Measurements from ENCODE around the gene TANC1.

Gene TANC1

DNA sequence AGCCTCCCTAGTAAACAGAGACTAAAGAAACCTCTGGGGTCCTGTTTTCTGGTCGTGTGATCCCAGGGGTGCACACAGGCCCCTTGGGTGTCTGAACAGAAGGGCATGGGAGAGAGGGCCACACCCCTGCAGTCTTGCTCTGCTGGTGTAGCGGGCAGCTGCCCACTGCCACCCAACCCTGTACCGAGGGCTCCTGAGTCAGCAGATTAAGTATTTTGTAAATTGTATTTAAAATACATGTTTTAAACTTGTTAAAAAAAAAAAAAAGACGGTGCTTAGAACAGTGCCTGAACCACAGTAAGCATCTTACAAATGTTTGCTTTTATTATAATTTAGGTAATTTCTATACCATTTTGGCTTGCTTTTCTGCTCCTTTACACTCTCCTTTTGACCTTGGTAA, 113.7 kb downstream of the TANC1 start:
- Histone ChIP-seq H3K36me3 (ENCODE audit: insufficient read depth, low read length) (no peaks in the 10 kb centered on the region), H2AFZ (ENCODE audit: low read length) (no peak overlapping the region), H3K4me1 (ENCODE audit: insufficient read depth, low read length, poor library complexity, severe bottlenecking) (peaks cover 15% of the 10 kb centered on the region), H3K9me3 (ENCODE audit: insufficient read depth, low read depth, low read length) (no peaks in the 10 kb centered on the region), H3K79me2 (ENCODE audit: insufficient read depth, low read length) (no peaks in the 10 kb centered on the region), H4K20me1 (ENCODE audit: insufficient read depth, low read length, poor library complexity, severe bottlenecking) (no peaks in the 10 kb centered on the region), H3K9me2 (replicated peaks; ENCODE audit: low read depth, low read length) (no peaks in the 10 kb centered on the region), H3F3A (ENCODE audit: low read depth) (0 out of 2 replicates have a peak, but pooled peaks cover 4% of the 10 kb centered on the region), H3K4me2 (ENCODE audit: low read depth, low read length, poor library complexity, severe bottlenecking) (no peak overlapping the region), H3K27me3 (ENCODE audit: insufficient read depth, low read length, poor library complexity, severe bottlenecking) (no peaks in the 10 kb centered on the region), H3K4me3 (ENCODE audit: low read length, poor library complexity, severe bottlenecking) (no peak overlapping the region), H3K9ac (ENCODE audit: low read depth, low read length, poor library complexity, severe bottlenecking) (no peak overlapping the region)
- TF ChIP-seq, protein P1, sequence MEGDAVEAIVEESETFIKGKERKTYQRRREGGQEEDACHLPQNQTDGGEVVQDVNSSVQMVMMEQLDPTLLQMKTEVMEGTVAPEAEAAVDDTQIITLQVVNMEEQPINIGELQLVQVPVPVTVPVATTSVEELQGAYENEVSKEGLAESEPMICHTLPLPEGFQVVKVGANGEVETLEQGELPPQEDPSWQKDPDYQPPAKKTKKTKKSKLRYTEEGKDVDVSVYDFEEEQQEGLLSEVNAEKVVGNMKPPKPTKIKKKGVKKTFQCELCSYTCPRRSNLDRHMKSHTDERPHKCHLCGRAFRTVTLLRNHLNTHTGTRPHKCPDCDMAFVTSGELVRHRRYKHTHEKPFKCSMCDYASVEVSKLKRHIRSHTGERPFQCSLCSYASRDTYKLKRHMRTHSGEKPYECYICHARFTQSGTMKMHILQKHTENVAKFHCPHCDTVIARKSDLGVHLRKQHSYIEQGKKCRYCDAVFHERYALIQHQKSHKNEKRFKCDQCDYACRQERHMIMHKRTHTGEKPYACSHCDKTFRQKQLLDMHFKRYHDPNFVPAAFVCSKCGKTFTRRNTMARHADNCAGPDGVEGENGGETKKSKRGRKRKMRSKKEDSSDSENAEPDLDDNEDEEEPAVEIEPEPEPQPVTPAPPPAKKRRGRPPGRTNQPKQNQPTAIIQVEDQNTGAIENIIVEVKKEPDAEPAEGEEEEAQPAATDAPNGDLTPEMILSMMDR (conservative IDR thresholded peaks at IDR 0.05; ENCODE audit: low read length): no peak
- no peak for TF ChIP-seq EZH2phosphoT487 (IDR thresholded peaks at IDR 0.05; ENCODE audit: borderline replicate concordance)

DNA sequence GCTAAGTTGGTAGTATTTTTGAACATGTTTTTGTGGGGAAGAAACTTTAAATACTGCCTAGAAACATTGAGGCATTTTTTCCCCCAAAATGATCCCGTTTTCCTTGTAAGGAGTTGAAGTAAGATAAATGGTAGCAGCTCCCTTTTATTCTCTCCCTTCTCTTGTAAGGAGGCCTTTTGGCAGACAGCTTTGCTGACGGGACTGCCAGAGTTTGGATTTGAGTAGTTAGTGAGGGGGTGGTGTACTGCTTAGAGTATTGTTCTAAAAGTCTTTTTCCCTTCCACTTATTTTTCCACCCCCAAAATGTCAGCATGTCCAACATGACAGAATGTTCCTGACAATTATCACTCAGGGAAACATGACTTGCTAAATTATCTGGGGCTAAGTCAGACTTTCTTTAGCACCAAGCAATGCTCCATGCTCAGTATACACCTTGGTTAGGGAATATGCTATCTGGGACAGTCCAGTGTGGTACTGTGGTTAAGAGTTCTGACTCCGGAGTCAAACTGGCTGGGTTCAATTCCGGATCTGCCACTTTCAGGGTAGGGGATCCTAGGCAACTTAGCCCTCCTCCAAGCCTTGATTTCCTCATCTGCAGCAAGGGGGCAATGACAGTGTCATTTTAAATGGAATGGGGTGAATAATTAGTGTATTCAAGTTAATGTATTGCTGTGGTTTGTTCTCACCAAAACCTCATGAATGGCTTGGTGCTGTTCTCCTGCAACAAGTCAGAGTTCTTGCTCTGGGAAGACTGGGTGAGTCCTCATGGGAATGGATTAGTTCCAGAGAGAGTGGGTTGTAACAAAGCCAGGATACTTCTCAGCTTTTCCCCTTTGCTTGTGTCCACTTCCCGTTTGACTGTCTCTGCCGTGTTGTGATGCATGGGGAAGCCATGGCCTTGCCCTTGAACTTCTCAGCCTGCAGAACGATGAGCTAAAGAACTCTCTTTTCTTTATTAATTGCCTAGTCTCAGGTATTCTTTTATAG, 116.2 kb downstream of the TANC1 start:
- Histone ChIP-seq H3K36me3 (ENCODE audit: insufficient read depth, low read length) (no peaks in the 10 kb centered on the region), H4K20me1 (ENCODE audit: insufficient read depth, low read length, poor library complexity, severe bottlenecking) (no peaks in the 10 kb centered on the region), H3K4me3 (ENCODE audit: low read length, poor library complexity, severe bottlenecking) (no peak overlapping the region), H3F3A (ENCODE audit: low read depth) (0 out of 2 replicates have a peak, but pooled peaks cover 4% of the 10 kb centered on the region), H3K4me2 (ENCODE audit: low read depth, low read length, poor library complexity, severe bottlenecking) (no peak overlapping the region), H2AFZ (ENCODE audit: low read length) (no peak overlapping the region), H3K79me2 (ENCODE audit: insufficient read depth, low read length) (no peaks in the 10 kb centered on the region), H3K9ac (ENCODE audit: low read depth, low read length, poor library complexity, severe bottlenecking) (no peak overlapping the region), H3K27me3 (ENCODE audit: insufficient read depth, low read length, poor library complexity, severe bottlenecking) (no peaks in the 10 kb centered on the region), H3K9me3 (ENCODE audit: insufficient read depth, low read depth, low read length) (no peaks in the 10 kb centered on the region), H3K4me1 (ENCODE audit: insufficient read depth, low read length, poor library complexity, severe bottlenecking) (peaks cover 35% of the 10 kb centered on the region), H3K9me2 (replicated peaks; ENCODE audit: low read depth, low read length) (no peaks in the 10 kb centered on the region)
- no peak for TF ChIP-seq EZH2phosphoT487 (IDR thresholded peaks at IDR 0.05; ENCODE audit: borderline replicate concordance)
- TF ChIP-seq, protein P1 (conservative IDR thresholded peaks at IDR 0.05; ENCODE audit: low read length): no peak

DNA sequence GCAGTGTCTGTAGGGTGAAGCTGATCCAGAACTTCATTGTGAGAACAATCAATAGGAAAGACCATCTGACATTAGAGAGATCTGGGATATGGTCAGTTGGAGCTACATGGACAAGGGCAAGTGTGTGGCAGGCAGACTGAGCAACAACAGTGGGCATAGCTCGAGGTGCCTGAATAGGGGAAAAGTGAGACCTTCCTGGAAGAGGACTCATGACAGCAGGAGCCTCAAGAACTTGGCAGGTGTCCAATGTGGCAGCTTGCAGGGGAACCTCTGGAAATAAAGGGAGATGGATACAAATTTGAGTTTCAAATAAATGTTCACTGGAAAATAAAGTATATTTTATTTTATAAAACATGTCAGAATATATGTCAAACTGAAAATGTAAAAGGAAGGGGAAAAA, 117.9 kb downstream of the TANC1 start:
- Histone ChIP-seq H3K36me3 (ENCODE audit: insufficient read depth, low read length) (no peaks in the 10 kb centered on the region), H3K9me2 (replicated peaks; ENCODE audit: low read depth, low read length) (no peaks in the 10 kb centered on the region), H3F3A (ENCODE audit: low read depth) (0 out of 2 replicates have a peak, but pooled peaks cover 4% of the 10 kb centered on the region), H3K4me1 (ENCODE audit: insufficient read depth, low read length, poor library complexity, severe bottlenecking) (peaks cover 41% of the 10 kb centered on the region), H2AFZ (ENCODE audit: low read length) (no peak overlapping the region; the same call in 1 of the 2 replicates), H3K9ac (ENCODE audit: low read depth, low read length, poor library complexity, severe bottlenecking) (peak overlapping the region; percentile 53), H4K20me1 (ENCODE audit: insufficient read depth, low read length, poor library complexity, severe bottlenecking) (no peaks in the 10 kb centered on the region), H3K4me2 (ENCODE audit: low read depth, low read length, poor library complexity, severe bottlenecking) (peak overlapping the region; percentile 65), H3K79me2 (ENCODE audit: insufficient read depth, low read length) (no peaks in the 10 kb centered on the region), H3K4me3 (ENCODE audit: low read length, poor library complexity, severe bottlenecking) (peak overlapping the region; percentile 42), H3K9me3 (ENCODE audit: insufficient read depth, low read depth, low read length) (no peaks in the 10 kb centered on the region), H3K27me3 (ENCODE audit: insufficient read depth, low read length, poor library complexity, severe bottlenecking) (no peaks in the 10 kb centered on the region)
- TF ChIP-seq EZH2phosphoT487 (IDR thresholded peaks at IDR 0.05; ENCODE audit: borderline replicate concordance): no peak
- TF ChIP-seq, protein P1 (conservative IDR thresholded peaks at IDR 0.05; ENCODE audit: low read length): no peak
